Thyroid gland (tissue), 4 donors: ENCODE measurements around the gene EI24. TPM values are rescaled to one million over a fixed set of nuclear protein-coding genes. Genes with fewer than 3 reads are reported as not detected.

Experiments used
- DNase-seq, 2 donors: peaks; one replicate each; pipeline ENCODE4 v3.0.0-alpha.2; 2019
- H3K27ac ChIP-seq, 3 donors: fragments of 200-600 bp; sonication (generic); 1 replicate in 2 of 3; 2 replicates in 1 of 3; pipeline ENCODE4 v1.5.1; 2016 to 2019; ENCODE audit warnings: mild to moderate bottlenecking in 1 of 3, moderate library complexity in 1 of 3
- H3K27me3 ChIP-seq: fragments of 200-600 bp; sonication (generic); one replicate; pipeline ENCODE4 v1.5.1; 2019
- H3K36me3 ChIP-seq, 2 donors: fragments of 200-600 bp; sonication (generic); one replicate each; pipeline ENCODE4 v1.5.1; 2016 to 2019
- H3K4me1 ChIP-seq, 2 donors: fragments of 200-600 bp; sonication (generic); one replicate each; pipeline ENCODE4 v1.5.1; 2017 to 2019
- H3K4me3 ChIP-seq, 3 donors: fragments of 200-600 bp; sonication (generic); replicated peaks in 1 of 3; 1 replicate in 2 of 3; 2 replicates in 1 of 3; pipeline ENCODE4 v1.5.1; 2016; ENCODE audit warnings: mild to moderate bottlenecking in 1 of 3
- H3K9me3 ChIP-seq: fragments of 200-600 bp; sonication (generic); one replicate; pipeline ENCODE4 v1.5.1; 2017
- POLR2A ChIP-seq, 2 donors: fragments of 450-650 bp; IDR thresholded peaks; one replicate each; pipeline ENCODE4 v1.6.1; 2017; ENCODE audit warnings: antibody characterized with exemption in 2 of 2, mild to moderate bottlenecking in 2 of 2, moderate library complexity in 1 of 2
- WGBS, 2 donors: methylation state at CpG; one replicate each; pipeline ENCODE4 v1.1.5; 2017; 5-methylcytosine and 5-hydroxymethylcytosine counted together
- intact Hi-C: fragments of 100-400 bp; cut with DNase I; formaldehyde crosslinking; loops from one replicate; pipeline ENCODE4 v1.15.1; 2023
- total RNA-seq, 4 donors: library from RNA; depleted of rRNA; stranded (reverse); fragments of >200 nt; gene quantifications; one replicate each; pipeline ENCODE4 v1.2.3, GENCODE V29; 2016
- TF ChIP-seq, protein P1 (sequence below), 6 experiments: fragments of 200-600 bp in 3 of 6; fragments of 450-650 bp in 3 of 6; sonication (generic) in 3 of 6; IDR thresholded peaks; one replicate each; pipeline ENCODE4 v1.5.1; 2016 to 2019; ENCODE audit warnings: antibody characterized with exemption in 6 of 6, mild to moderate bottlenecking in 2 of 6, inconsistent platforms in 1 of 6, moderate library complexity in 1 of 6

EI24 gene
- total RNA-seq: 10 to 100 TPM; 35.7 to 75.8 (median 52.8) TPM

DNA sequence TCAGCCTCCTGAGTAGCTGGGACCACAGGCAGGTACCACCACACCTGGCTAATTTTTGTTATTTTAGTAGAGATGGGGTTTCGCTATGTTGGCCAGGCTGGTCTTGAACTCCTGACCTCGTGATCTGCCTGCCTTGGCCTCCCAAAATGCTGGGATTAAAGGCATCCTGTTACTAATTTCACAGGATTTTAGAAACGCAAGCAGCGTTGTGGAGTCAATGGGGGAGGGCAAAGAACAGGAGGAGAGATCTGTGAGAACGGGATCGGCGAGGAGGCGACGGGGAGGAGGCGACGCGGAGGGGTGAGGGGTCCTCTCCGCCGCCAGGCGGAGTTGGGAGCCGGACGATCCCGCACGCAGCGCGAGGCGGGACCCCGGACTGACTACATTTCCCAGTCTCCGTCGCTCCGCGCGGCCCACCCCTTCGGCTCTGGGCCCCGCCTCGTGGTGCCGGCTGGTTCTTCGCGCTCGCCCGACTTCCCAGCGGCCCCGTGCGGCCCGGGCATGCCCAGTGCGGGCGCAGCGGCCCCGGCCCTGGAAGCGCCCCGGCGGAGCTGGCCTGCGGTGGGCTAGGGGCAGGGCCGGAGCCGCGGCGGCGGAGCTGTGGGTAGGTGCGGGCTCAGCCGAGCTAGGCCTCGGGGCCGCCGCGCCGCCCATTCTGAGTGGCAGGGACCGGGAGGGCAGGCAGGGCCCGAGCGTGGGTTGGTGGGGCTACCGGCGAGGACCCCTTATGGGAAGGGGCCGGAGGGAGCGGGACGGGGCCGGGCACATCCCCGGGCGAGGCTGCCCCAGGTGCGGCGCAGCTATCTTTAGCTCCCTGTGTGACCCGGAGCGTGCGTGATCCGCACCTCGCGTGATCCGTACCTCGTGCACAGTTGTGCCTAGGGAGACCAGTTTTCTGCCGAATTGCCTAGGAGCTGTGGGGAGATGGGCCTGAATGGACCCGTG lies at the start of gene EI24:
EI24 (plus strand) TSS at position 508 of the 945 bp plus-strand sequence. CDS start 3,051 bp downstream, outside the sequence.
- peak; percentile 36 to 77 for TF ChIP-seq POLR2A (IDR thresholded peaks at IDR 0.05)
- TF ChIP-seq, protein P1, sequence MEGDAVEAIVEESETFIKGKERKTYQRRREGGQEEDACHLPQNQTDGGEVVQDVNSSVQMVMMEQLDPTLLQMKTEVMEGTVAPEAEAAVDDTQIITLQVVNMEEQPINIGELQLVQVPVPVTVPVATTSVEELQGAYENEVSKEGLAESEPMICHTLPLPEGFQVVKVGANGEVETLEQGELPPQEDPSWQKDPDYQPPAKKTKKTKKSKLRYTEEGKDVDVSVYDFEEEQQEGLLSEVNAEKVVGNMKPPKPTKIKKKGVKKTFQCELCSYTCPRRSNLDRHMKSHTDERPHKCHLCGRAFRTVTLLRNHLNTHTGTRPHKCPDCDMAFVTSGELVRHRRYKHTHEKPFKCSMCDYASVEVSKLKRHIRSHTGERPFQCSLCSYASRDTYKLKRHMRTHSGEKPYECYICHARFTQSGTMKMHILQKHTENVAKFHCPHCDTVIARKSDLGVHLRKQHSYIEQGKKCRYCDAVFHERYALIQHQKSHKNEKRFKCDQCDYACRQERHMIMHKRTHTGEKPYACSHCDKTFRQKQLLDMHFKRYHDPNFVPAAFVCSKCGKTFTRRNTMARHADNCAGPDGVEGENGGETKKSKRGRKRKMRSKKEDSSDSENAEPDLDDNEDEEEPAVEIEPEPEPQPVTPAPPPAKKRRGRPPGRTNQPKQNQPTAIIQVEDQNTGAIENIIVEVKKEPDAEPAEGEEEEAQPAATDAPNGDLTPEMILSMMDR (IDR thresholded peaks at IDR 0.05): peak; percentile 42 to 74 (median 66)
- WGBS, 2 donors: 2 to 3% methylated on average over 25 to 37 of the region's 83 CpGs
- peaks cover 5% of the 10 kb centered on the region in 2 donors for H3K36me3 ChIP-seq
- no peaks in the 10 kb centered on the region for H3K27me3 ChIP-seq
- H3K9me3 ChIP-seq: no peaks in the 10 kb centered on the region
- peak within 1 kb of the TSS; percentile 57 to 82 (median 76) for H3K27ac ChIP-seq
- peak; percentile 88 to 90 for DNase-seq
- H3K4me1 ChIP-seq: peaks cover 12 to 13% of the 10 kb centered on the region in 2 donors
- peak within 1 kb of the TSS; percentile 77 to 94 (median 89) for H3K4me3 ChIP-seq
- intact Hi-C loops: no loop called here

DNA sequence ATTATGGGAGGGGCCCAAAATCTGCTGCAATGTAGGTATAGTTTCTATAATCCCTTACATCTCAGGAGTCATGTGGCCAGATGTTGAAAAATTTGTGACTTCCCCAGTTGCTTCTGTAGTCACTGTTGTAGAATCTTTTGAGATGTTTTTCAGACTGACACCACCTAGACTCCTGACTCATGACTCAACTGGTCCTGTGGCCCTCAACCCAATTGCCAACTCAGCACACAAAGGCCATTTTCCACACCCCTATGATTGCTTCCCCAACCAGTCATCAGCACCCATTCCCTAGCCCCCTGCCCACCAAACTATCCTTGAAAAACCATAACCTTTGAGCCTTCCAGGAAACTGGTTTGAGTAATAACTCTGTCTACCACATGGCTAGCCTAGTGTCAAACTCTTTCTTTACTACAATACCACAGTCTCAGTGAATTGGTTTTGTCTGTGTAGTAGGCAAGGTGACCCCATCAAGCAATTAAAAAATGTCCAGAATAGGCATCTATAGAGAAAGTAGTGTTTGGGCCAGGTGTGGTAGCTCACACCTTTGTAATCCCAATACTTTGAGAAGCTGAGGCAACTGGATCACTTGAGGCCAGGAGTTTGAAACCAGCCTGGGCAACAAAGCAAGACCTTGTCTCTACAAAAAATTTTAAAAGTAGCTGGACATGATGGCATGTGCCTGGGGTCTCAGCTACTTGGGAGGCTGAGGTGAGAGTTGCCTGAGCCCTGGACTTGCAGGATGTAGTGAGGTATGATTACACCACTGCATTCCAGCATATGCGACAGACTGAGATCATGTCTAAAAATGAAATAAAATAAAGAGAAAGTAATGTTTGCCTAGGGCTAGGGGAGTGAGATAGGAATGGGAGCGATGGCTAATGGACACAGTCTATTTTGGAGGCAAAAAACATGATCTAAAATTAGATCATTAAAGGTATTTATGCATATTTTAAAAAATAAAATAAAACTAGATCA lies 49.1 kb upstream of the EI24 start:
- Histone ChIP-seq H3K9me3 (no peaks in the 10 kb centered on the region), H3K27me3 (no peaks in the 10 kb centered on the region), H3K27ac (no peak overlapping the region), H3K4me1 (no peaks in the 10 kb centered on the region), H3K36me3 (no peaks in the 10 kb centered on the region), H3K4me3 (no peak overlapping the region)
- DNase-seq: no peak
- 93 to 95% methylated on average over 2 of the region's 2 CpGs for WGBS, 2 donors
- no peak for TF ChIP-seq POLR2A (IDR thresholded peaks at IDR 0.05)
- TF ChIP-seq, protein P1 (IDR thresholded peaks at IDR 0.05): no peak
- intact Hi-C loops: no loop called here

- WGBS, 2 donors: 74 to 82% methylated on average over 5 of the region's 5 CpGs
- no peaks in the 10 kb centered on the region for H3K9me3 ChIP-seq
- no peak overlapping the region for H3K4me3 ChIP-seq
- intact Hi-C loops: no loop called here
- H3K4me1 ChIP-seq: no peaks in the 10 kb centered on the region
- no peaks in the 10 kb centered on the region for H3K36me3 ChIP-seq
- H3K27me3 ChIP-seq: no peaks in the 10 kb centered on the region
- H3K27ac ChIP-seq: no peak overlapping the region
- TF ChIP-seq, protein P1 (IDR thresholded peaks at IDR 0.05): no peak
- TF ChIP-seq POLR2A (IDR thresholded peaks at IDR 0.05): no peak
- DNase-seq: no peak
These were observed 44.0 kb upstream of the EI24 start for GRCh38 chr11:125525303-125525702.

DNA sequence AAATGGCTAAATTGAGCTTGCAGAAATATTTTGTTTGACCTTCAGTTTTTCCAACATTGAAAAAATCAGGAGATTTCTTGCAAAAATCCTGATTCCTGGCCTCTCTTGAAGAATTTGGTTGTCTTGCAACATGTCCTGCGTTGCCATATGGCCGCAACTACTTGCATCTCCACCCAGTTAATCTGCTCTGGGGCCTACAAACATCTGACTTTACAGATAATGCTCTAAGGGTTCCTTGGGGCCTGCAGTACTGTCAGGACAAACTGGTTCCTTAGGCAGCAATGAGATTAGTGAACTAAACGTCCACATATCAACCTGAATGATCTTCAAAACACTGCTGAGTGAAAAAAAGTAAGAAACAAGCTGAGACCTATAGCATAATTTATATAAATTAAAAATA lies 36.6 kb upstream of the EI24 start:
- Histone ChIP-seq H3K27me3 (no peaks in the 10 kb centered on the region), H3K27ac (no peak overlapping the region), H3K4me3 (no peak overlapping the region), H3K36me3 (no peaks in the 10 kb centered on the region), H3K4me1 (no peaks in the 10 kb centered on the region), H3K9me3 (no peaks in the 10 kb centered on the region)
- TF ChIP-seq POLR2A (IDR thresholded peaks at IDR 0.05): no peak
- TF ChIP-seq, protein P1 (IDR thresholded peaks at IDR 0.05): no peak
- DNase-seq: no peak
- 74 to 83% methylated on average over 3 of the region's 3 CpGs for WGBS, 2 donors
- intact Hi-C loops: no loop called here
